ENCODE measurements around the gene ARMC8.
A peak's percentile ranks its signal among the peaks of the same experiment; 100 is the strongest.
"Not testable (repeated sequence)": the region's sequence is repeated elsewhere in the genome, so short reads cannot be mapped to it uniquely, and the experiment has no call there.

ARMC8 gene

GRCh38 chr3:138187296-138188012 is at the start of gene ARMC8:
TSS of gene ARMC8 (plus strand) at chr3:138187301. CDS start at chr3:138187555, 254 bp downstream.
- DNase-seq (ENCODE audit: low read depth in 2 of 2): peak; percentile 3 to 11

GRCh38 chr3:138137861-138138260 is 49.2 kb upstream of the ARMC8 start:
- no peak for DNase-seq (ENCODE audit: low read depth in 2 of 2)

- no peak for DNase-seq (ENCODE audit: low read depth in 2 of 2)
These were observed 47.4 kb upstream of the ARMC8 start for GRCh38 chr3:138139691-138140090.

DNA sequence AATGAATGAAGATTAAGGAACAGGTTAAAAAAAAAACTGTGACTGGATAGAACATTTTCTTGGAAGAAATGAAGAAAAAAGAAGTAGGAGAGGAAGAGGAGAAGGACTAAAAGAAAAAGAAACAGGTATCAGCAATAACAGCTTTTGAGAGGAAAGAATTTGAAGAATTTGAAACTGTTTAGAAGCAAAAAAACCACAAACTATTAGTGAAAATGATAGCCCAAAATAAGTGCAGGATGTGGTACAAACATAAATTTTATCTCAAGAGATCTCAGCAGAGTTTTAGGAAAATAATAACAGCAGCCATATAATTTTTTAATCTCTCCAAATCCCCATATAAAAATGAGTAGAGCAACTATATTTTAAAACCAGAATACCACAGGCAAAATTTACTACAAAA is 46.2 kb upstream of the ARMC8 start:
- no peak for DNase-seq (ENCODE audit: low read depth in 2 of 2)

DNA sequence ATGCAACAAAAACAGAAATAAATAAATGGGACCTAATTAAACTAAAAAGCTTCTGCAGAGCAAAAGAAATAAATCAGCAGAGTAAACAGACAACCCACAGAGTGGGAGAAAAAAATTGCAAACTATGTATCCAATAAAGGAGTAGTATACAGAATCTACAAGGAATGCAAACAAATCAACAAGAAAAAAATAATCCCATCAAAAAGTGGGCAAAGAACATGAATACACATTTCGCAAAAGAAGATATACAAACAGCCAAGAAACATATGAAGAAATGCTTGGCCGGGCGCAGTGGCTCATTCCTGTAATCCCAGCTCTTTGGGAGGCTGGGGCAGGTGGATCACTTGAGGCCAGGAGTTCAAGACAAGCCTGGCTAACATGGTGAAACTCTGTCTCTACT is 44.9 kb upstream of the ARMC8 start:
- not testable (repeated sequence) for DNase-seq (ENCODE audit: low read depth in 2 of 2)

DNA sequence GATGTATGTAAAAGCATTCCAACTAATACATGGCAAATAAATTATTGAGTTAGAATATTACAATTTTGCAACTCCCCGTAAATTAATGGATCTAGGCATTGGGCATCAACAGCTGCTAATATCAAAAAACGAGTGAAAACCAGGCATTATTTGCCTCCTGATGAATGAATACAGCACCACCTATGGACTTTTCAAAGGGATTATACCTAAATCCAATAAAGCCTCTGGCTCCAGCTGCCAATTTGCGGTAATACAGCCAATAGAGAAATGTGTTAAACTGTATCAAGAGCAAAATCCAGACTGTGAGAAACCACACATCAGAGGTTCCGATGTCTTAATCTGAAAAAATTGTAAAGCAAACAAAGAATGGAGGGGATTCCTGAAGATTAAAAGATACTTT is 38.6 kb upstream of the ARMC8 start:
- DNase-seq (ENCODE audit: low read depth in 2 of 2): no peak

GRCh38 chr3:138154534-138154933 is 32.6 kb upstream of the ARMC8 start:
- no peak for DNase-seq (ENCODE audit: low read depth in 2 of 2)

- no peak for DNase-seq (ENCODE audit: low read depth in 2 of 2)
These were observed 29.4 kb upstream of the ARMC8 start for GRCh38 chr3:138157743-138158142.

DNA sequence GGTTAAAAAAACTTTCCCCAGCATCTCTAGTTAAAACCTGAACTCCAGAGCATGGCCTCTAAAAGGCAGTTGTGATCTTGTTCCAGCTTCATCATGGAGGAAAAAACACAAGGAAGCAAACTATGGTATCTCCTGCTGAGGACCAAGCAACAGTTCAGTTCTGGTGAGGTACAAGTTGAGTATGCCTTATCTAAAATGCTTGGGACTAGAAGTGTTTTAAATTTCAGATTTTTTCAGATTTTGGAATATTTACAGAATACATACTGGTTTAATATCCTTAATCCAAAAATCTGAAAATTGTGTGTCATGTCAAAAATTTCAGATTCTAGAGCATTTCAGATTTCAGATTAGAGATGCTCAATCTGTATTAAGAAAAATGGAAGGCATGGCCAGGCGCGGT is 22.0 kb upstream of the ARMC8 start:
- DNase-seq (ENCODE audit: low read depth in 2 of 2): no peak

DNA sequence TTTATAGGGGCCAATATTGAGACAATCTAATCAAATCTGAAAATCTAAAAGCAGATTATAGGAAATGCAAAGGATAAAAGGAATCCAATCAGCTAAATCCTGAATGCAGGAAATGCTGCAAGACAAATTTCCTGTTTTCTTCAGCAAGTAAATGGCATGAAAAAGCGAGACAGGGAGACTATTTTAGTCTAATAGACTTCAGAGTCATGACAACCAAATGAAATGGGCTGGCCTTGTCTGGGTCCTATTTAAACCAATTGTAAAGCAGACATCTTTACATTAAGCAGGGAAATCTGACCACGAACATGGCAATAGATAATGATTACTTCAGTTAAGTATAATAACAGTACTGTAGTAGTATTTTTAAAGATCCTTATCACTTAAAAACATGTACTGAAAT is 14.5 kb upstream of the ARMC8 start:
- no peak for DNase-seq (ENCODE audit: low read depth in 2 of 2)

- no peak for DNase-seq (ENCODE audit: low read depth in 2 of 2)
These were observed 13.2 kb upstream of the ARMC8 start for GRCh38 chr3:138173769-138174420.

- DNase-seq (ENCODE audit: low read depth in 2 of 2): peak; percentile 25 to 33
These were observed 12.5 kb upstream of the ARMC8 start, which contains the start of gene DBR1 for GRCh38 chr3:138174421-138175131. TSS of gene DBR1 (minus strand) at chr3:138174921. CDS start at chr3:138174795, 126 bp downstream.

DNA sequence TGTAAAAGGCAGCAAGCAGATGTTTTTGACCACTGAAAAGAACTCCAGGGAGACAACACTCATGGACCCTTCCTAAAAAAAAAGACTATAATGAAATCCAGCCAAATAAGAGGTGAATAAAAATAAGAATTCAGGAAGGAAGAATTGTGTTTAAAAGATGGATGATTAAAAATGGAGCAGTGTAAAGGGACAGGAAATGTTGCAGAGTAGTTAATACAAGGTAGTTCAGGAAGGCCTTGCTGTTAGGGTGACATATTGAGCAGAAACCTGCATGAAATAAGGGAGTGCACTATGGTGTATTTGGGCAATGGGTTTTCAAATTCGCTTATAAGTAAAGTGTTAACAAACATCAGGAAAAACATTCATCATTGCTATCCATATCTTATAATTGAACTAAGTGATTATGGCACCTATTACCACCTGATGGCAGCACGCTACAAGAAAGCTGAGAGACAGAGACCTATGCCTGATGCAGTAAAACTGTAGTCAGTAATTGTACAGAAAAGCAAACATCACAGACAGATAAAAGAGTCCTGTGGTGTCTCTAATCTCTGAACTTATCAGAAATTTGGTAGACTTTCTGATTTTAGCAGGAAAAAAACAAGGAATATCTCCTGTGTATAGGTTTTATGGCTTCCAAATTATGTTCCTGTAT is 6.6 kb upstream of the ARMC8 start:
- no peak for DNase-seq (ENCODE audit: low read depth in 2 of 2)

- no peak for DNase-seq (ENCODE audit: low read depth in 2 of 2)
These were observed 2.1 kb upstream of the ARMC8 start for GRCh38 chr3:138184994-138185393.

DNA sequence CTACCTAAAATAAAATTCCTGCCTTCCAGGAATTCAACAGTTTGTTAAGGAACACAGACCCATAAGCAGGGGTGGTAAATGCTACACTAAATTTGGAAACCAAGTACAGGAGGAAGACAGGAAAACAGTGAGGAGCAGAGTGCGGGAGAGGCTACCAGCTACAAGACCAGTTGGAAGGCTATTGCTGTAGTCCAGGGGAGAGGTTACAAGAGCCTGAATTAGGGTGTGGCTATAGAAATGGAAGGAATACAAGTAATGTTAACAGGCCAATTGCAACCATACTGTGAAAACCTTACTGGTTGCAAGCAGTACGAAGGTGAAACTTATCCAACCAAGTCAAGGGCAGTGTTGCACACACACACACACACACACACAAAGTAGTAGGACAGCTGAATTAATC is 880 bp upstream of the ARMC8 start:
- no peak for DNase-seq (ENCODE audit: low read depth in 2 of 2)

GRCh38 chr3:138186803-138187295 is 252 bp upstream of the ARMC8 start:
- DNase-seq (ENCODE audit: low read depth in 2 of 2): peak; percentile 74 to 79

DNA sequence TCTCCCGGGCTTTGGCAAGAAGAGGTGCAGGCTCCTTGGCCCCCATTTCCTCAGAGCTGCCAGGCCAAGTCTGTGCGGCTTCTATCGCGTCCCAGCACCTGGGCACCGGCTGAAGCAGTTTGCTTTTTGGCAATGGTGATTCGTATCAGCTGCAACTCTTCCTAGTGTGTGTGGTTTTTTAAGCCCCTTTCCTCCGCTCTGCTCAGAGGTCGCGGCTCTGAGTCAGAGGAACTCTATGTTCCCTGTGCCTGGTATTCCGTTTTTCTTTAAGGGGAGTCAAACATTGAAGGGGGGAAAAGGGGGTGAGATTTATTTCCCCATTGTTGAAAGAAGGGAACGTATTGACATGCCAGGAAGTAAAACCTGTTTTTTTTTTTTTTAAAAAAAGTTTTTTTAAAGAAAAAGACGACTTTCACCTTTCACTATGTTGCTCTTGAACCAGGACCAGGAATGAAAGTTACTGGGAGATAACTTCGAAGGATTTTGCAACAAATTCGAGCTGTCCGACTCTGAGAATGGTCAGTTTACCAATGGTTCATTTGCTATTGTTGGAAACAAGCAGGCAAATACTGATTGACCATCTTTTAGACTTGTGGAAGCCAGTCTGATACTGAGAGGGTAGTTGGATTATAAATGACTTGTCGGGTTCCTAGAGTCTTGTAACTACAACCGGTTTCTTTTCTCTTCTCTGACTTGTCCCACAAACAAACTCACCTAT is 1.1 kb downstream of the ARMC8 start:
- DNase-seq (ENCODE audit: low read depth in 2 of 2): no peak

- no peak for DNase-seq (ENCODE audit: low read depth in 2 of 2)
These were observed 8.4 kb downstream of the ARMC8 start for GRCh38 chr3:138195481-138195880.

DNA sequence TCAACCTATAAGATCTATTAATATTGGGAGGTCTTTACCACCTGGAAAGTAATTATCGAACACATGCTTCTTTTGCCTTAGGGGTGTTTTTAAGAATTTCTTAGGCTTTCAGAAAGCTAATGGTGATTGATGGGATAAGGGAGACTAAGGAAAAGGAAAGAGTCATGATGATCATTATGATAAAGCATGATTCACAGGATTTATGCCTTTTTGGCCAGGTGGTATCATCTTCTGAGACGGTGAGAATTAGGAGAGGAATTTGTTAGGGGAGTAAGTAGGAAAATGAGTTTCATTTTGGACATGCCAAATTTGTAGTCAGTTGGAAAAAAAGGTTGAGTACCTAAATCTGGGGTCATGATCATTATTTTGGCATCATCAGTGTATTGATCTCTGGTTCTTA is 8.9 kb downstream of the ARMC8 start:
- no peak for DNase-seq (ENCODE audit: low read depth in 2 of 2)

- no peak for DNase-seq (ENCODE audit: low read depth in 2 of 2)
These were observed 10.0 kb downstream of the ARMC8 start for GRCh38 chr3:138197058-138197457.

GRCh38 chr3:138197524-138197923 is 10.4 kb downstream of the ARMC8 start:
- no peak for DNase-seq (ENCODE audit: low read depth in 2 of 2)

Data from stimulated activated CD4-positive, alpha-beta T cell treated with anti-CD3 and anti-CD28 coated beads, Interleukin-1b, Interleukin-23, amount 100 ng/mL, for 1 hour (primary cell).